Fibroblast of mammary gland (primary cell): ENCODE data around the gene OR5W2.
"Not testable (repeated sequence)": the region's sequence is repeated elsewhere in the genome, so short reads cannot be mapped to it uniquely, and the experiment has no call there.

ENCODE experiments used
- DNase-seq: peaks from one replicate; pipeline ENCODE4 v3.0.0-alpha.2; 2010; ENCODE audit warnings: low read depth
- H3K4me3 ChIP-seq: 2 replicates; pipeline ENCODE4 v1.5.1; 2011; ENCODE audit warnings: low read depth, mild to moderate bottlenecking, low read length, moderate library complexity; ENCODE audit not compliant: control insufficient read depth
- TF ChIP-seq, protein P1 (sequence below): conservative IDR thresholded peaks from 2 replicates; pipeline ENCODE4 v1.5.1; 2011; ENCODE audit warnings: low read depth, low read length, inconsistent platforms; ENCODE audit not compliant: control insufficient read depth, insufficient read depth

Gene OR5W2

DNA sequence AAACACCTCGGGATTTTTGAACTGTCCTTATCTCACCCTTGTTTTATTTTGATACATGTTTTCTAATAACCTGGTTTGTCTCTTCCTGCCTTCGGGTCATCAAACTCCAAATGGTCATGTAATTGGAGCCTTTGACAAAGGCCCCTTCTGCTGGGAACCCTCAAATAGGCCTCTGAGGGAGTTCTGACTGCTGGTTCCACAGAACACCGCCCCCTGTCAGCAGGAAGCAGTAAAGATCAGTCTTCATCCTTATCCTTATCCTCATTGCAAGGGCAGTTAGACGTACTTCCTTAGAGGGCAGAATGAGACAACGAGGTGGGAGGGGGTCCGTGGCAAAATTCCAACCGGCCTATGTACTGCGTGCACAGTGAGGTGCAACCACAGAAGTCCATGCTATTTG is 19.2 kb downstream of the OR5W2 start:
- TF ChIP-seq, protein P1, sequence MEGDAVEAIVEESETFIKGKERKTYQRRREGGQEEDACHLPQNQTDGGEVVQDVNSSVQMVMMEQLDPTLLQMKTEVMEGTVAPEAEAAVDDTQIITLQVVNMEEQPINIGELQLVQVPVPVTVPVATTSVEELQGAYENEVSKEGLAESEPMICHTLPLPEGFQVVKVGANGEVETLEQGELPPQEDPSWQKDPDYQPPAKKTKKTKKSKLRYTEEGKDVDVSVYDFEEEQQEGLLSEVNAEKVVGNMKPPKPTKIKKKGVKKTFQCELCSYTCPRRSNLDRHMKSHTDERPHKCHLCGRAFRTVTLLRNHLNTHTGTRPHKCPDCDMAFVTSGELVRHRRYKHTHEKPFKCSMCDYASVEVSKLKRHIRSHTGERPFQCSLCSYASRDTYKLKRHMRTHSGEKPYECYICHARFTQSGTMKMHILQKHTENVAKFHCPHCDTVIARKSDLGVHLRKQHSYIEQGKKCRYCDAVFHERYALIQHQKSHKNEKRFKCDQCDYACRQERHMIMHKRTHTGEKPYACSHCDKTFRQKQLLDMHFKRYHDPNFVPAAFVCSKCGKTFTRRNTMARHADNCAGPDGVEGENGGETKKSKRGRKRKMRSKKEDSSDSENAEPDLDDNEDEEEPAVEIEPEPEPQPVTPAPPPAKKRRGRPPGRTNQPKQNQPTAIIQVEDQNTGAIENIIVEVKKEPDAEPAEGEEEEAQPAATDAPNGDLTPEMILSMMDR: no peak
- no peak for DNase-seq
- H3K4me3 ChIP-seq: no peak overlapping the region

DNA sequence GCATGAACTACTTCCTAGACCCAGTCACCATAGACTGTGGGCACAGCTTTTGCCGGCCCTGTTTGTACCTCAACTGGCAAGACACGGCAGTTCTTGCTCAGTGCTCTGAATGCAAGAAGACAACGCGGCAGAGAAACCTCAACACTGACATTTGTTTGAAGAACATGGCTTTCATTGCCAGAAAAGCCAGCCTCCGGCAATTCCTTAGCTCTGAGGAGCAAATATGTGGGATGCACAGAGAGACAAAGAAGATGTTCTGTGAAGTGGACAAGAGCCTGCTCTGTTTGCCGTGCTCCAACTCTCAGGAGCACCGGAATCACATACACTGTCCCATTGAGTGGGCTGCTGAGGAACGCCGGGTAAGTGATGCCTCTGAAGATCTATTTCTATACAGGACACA is 28.9 kb downstream of the OR5W2 start:
- not testable (repeated sequence) for H3K4me3 ChIP-seq, DNase-seq

DNA sequence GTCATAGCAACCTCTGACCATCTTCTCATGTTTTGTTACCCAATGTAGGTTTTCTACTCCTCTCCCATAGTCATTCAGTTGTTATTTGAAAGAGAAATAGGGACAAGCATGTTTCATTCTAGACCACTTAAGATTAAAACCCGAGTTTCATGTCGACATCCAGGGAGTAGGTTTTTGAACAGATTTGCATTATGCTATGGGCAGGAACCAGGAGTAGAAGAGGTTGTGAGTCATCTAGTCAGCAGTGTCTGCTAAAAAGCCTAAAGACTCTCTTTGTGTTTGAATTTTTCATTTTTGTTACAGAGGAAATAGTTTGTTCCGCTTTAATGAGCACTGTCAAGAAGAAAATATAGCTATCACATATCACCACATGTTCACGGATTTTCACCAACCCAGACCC is 29.4 kb downstream of the OR5W2 start:
- not testable (repeated sequence) for DNase-seq, H3K4me3 ChIP-seq

DNA sequence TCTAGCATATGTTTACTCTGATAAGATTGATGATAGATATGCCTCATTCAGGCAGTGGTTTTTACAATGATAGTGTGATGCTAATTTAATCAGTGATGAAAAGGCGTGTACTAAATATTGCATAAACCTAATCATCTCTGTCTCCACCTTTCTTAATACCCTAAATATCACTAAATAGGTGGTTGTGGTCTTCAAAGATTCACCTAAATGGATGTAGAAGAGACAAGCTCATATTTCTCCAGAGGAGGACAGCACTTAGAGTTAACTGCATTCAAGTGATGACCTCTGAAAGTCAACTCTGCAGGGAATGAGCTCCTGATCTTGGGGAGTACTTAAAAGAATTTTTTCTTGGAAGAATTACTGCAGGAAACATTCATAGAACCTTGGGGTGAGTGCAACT is 31.4 kb downstream of the OR5W2 start, which contains the start of gene TRIM51:
TSS of gene TRIM51 (plus strand) at position 301 of the 400 bp plus-strand sequence. CDS start 2,132 bp downstream, outside the sequence.
- DNase-seq: not testable (repeated sequence)

DNA sequence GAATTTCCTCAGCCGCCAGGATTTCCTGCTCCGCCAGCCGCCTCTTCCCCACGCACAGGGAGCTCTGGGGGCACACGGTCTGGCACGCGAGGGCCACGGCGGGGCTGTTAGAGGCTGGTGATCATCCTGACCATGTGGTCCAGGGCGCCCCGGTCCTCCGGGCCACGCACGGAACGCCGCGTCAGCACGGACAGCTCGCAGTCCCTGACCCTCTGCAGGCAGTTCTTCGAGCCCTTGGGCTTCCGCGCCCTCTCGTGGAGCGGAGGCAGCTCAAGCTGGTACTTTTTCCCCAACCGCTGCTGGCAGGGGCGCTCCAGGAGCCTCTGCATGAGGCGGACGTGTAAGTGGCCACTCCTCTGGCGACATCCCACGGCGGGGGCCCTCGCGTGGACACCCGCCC is 41.2 kb downstream of the OR5W2 start:
- not testable (repeated sequence) for H3K4me3 ChIP-seq, DNase-seq

More for the DNA sequence above, 31.4 kb downstream of the OR5W2 start, which contains the start of gene TRIM51:
- not testable (repeated sequence) for H3K4me3 ChIP-seq

DNA sequence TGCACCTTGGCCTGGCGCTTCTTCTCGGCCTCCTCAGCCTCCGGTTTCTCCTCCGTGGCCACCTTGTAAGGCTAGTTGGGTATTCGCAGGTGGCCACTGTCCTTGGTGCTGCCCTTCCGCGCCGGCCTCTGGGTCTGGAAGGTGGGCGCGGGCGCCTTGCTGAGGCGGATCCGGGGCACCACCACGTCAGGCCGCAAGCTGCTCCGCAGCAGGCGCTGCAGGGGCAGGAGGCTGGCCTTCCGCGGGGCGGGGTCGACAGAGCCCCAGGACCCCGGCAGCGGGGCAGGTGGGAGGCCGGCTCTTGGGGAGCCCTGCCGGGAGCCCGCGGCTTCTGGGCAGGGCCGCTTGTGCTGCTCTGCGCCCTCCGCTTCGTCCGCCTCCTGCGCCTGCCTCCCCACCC is 41.7 kb downstream of the OR5W2 start:
- not testable (repeated sequence) for DNase-seq, H3K4me3 ChIP-seq

DNA sequence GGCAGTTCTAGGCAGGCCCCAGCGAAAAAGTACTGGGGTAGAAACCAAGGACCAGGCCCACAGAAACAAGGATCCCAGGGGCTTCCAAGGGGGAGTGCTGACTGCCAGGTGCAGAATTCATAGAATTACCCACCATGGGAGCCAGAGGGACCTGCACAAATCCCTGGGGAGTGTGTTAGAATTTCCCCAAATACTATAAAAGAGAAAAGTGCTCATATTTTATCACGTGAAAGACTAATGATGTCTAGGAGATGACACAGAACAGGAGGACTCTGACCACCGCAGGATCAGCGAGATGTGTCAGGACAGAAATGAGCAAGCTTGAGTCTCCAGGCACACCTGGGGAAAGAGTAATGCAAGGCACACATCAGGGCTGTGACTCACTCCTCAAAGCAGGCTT is 47.0 kb downstream of the OR5W2 start:
- not testable (repeated sequence) for H3K4me3 ChIP-seq, DNase-seq
